Non-pigmented ciliary epithelial cell (primary cell): ENCODE results near the gene PPP1R3E.

Source experiments
- DNase-seq: peaks from one replicate; pipeline ENCODE4 v3.0.0-alpha.2; 2010; ENCODE audit warnings: low read depth

PPP1R3E gene

DNA sequence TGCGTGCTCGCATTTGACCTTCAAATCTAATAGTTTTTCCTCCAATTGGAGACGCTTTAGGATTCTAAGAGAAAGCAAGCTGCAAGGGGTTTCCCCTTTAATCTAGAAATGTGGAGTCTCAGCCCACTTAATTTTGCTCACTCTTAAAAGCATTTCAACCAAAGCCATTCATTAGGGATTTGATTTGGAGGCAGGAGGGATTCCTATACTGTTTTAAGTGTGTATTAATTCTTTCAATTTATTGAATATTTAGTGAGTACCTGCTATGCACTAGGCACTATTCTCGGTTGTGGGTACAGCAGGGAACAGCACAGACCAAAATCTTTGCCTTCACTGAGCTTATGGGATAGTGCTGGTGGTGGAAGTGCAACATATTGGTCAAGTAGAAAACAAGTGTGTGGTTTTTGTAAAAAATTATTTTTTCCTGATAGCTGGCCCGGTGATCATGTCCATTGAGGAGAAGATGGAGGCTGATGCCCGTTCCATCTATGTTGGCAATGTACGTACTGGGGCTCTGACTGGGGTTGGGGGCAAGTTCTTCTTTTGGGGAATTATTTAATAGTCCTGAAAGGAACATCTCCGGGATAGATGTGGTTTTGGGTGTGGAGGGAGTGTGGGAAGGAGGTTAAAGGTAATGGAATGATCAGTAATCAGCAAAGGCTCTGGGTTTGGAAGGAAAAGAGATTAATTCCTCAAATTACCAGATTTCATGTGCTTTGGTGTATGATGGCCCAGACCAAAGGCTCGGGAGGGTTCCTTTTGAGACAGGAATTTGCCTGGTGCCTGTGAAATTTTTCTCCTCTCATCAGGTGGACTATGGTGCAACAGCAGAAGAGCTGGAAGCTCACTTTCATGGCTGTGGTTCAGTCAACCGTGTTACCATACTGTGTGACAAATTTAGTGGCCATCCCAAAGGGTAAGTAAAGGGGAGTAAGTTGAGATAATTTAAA is 20.2 kb upstream of the PPP1R3E start:
- DNase-seq, result no peak

DNA sequence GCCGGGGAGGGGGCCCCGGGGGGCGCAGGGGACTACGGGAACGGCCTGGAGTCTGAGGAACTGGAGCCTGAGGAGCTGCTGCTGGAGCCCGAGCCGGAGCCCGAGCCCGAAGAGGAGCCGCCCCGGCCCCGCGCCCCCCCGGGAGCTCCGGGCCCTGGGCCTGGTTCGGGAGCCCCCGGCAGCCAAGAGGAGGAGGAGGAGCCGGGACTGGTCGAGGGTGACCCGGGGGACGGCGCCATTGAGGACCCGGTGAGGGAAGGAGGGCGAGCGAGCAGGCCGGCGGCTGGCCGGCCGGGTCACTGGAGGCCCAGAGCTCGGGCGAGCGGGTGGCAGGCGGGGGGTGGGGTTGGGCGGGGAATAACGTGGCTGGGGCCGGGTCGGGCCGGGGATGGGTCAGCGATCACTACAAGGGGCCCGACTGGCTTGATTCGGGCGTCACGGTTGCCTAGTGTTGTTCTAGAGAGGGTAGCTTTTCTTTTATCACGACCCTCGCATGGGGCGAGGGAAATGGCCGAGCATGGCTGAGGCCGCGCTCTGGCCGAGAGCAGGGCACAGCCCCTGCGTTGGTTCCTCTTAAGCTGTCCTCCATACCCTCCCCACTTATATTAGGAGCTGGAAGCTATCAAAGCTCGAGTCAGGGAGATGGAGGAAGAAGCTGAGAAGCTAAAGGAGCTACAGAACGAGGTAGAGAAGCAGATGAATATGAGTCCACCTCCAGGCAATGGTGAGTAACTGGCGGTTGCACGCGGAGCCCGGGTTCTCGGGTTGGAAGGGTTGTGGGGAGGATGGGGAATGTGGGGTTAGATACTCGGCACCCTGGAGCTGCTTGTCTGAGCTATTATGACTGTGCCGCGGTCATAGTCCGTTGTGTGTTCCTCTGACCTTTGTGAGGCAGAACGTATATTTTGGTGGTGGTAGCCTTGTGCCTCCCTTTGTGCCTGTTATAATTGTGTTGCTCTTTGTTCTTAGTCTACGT is 19.2 kb upstream of the PPP1R3E start:
- DNase-seq, result no peak

DNA sequence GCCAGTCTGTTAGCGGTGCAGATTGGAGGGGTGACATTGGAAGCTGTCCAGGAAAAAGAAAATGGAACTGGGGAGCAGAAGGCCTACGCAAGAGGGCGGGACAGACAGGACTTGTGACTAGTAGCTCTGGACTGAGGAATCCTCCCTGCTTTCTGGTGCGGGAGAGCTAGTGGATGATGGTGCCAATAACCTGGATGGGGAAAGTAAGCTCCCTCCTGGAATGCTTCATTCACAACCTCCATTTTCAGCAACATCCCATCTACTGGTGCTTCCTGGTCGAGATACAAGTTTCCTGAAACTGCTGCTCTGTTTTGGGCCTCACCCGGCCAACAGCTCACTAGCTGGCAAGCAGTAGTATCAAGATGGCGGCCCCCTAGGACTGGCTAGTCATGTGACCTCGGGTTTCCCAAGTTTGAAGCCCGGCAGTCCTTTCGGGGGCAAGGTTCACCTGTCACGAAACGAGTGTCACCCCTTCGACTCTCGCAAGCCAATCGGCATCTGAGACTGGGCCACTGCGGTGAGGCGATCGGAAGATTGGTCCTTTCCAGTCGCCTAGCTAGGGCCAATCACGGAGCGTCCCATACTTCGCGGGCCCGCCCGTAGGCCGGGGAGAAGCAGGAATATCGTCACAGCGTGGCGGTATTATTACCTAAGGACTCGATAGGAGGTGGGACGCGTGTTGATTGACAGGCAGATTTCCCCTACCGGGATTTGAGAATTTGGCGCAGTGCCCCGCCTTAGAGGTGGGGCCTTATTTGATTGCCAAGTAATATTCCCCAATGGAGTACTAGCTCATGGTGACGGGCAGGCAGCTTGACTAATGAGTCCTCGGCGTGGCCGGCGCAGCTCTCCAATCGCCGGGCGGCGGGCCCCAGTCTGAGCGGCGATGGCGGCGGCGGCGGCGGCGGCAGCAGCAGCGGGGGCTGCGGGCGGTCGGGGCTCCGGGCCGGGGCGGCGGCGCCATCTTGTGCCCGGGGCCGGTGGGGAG is 18.2 kb upstream of the PPP1R3E start, which contains the start of gene PABPN1:
Gene PABPN1 (plus strand): TSS at position 874 of the 988 bp plus-strand sequence. CDS start 13 bp downstream, at position 887.
- peak; percentile 99 for DNase-seq

DNA sequence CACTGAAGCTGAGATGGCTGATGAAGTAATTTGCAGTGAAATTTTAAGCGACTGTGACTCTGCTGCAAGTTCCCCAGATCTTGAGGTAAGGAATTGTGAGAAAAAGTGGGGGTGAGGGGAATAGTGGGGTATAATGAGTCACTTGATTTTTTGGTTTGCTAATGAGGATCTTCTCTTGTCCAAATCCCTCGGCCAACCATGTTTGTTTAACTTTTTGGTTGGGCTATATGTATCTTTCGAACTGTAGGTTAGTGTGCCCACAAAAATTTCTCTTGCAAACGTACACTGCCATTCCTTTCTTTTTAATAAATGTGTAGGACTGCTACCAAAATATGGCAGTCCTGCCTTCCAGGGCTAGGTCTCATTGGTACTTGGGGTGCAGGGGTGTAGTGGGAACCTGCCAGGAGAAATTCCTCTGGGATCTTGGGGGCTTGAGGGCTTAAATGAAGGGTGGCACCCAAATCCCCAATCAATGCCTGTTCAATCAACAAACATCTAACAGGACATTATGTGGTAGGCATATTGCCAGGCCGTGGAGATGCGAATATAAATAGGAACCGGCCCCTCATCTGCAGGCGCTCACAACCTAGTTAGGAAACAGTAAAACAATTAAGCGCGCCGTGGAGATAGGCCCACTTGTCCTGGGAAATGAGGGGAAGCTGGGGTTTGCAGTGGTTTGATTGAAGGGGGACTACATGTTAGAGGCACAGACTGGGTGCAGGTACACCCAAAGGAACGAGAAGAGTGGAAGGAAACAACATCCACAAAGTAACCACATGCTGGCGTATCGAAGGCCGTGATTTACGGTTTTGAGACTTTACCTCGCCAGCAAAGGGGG is 17.3 kb upstream of the PPP1R3E start:
- DNase-seq, result no peak

DNA sequence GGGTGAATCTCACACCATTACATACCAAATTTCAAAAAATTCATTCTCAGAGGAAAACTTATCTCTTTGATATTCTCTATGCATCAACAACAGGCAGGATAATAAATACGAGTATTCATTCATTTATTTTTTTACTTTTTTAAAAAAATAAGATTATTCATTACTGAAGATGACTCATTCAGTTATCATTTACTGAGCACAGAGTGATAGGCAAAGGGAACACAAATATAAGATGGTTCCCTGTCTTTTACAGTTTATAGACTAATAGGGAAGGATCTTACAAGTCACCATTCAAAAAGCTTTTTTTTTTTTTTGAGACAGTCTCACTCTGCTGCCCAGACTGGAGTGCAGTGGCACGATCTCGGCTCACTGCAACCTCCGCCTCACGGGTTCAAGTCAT is 13.6 kb upstream of the PPP1R3E start:
- no peak for DNase-seq

DNA sequence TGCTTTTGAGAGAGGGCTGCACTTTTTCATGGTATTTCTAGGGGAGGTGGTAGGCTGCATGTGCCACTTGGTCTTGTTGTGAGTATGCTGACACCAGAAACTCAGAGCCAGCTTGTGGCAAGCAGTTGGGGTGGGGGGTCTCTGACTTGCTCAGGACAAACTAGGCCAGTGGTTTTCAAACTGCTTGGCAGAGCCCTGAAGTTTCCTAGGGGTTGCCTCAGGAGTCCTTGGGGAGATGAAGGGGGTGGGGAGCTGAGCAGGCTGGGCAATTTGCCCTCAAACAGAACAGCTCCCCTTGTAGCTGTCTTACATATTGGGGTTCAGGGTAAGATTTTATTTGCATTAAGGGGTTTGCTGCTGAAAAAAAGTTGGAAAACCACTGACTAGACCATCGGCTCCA is 7.9 kb upstream of the PPP1R3E start:
- no peak for DNase-seq

DNA sequence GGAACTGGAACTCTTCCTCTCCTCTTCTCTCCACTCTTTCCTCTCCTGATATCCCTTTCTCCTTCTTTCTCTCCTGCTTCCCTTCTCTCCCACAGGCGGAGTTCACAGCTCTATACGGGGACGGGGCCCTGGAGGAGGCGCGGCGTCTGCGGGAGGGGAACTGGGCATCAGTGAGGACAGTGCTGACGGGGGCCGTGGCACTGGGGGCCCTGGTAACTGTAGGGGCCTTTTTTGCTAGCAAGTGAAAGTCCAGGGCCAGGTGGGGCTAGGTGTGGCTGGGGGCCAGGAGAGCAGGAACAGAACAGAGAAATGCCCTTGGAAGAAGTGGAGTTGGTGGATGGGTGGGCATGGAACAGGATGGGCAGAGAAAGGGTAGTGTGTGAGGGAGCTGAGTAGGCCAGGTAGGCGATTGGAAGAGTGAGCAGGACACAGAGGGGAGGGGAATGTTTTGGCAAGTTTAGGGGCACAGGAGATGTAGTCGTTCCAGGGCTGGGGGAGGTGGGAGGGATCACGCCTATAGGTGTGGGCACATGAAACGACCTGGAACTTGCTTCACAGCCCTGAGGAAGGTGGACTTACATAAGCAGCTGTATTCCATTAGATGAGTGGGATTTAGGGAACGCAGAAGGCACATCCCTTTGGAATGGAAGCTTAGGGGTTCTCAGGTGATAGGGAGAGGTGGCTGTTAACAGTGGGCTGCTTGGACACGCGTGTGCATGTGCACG is 6.2 kb upstream of the PPP1R3E start:
- DNase-seq, result no peak

DNA sequence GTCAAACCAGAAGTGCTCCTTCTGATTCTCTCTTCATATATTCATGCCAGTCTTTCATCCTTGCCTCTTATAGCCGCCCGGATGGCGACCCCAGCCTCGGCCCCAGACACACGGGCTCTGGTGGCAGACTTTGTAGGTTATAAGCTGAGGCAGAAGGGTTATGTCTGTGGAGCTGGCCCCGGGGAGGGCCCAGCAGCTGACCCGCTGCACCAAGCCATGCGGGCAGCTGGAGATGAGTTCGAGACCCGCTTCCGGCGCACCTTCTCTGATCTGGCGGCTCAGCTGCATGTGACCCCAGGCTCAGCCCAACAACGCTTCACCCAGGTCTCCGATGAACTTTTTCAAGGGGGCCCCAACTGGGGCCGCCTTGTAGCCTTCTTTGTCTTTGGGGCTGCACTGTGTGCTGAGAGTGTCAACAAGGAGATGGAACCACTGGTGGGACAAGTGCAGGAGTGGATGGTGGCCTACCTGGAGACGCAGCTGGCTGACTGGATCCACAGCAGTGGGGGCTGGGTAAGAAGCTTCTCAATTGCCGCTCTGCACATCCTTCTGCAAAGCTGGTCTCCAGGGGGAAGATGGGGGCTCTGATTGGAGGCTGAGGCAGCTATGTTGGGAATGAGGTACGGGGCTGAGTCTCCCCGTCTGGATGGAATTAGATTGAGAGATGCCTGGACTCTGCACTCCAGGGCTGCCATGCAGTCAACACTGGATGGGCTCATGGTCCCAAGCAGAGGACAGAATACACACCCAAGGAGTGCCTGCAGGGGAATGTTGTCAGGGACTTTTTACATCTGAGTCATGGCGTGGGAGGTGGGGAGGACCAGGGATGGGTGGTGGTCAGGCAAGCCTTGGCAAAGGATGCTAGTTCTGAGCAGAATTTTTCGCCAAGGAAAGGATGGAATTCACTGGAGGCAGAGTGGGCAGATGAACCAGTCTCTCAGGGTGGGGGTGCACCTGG is 5.3 kb upstream of the PPP1R3E start:
- DNase-seq, result no peak

DNA sequence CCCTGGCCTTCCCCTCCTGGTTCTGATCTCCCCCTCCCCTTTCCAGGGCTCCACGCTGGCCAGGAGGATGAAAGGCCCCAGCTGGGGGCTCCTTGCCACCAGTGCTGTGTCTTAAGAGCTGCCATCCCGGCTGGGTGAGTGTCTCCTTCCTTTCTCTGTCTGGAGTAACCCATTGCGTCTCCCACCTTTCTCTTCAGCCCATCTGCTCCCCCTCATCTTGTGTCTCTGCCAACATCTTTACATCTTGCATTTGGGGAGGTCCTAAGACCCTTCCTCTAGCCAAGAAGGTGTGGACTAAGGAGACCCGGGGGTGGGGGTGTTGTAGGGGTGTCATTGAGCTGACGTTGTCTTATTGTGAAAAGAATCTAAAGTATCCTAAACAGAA is 4.5 kb upstream of the PPP1R3E start:
- DNase-seq, result no peak

DNA sequence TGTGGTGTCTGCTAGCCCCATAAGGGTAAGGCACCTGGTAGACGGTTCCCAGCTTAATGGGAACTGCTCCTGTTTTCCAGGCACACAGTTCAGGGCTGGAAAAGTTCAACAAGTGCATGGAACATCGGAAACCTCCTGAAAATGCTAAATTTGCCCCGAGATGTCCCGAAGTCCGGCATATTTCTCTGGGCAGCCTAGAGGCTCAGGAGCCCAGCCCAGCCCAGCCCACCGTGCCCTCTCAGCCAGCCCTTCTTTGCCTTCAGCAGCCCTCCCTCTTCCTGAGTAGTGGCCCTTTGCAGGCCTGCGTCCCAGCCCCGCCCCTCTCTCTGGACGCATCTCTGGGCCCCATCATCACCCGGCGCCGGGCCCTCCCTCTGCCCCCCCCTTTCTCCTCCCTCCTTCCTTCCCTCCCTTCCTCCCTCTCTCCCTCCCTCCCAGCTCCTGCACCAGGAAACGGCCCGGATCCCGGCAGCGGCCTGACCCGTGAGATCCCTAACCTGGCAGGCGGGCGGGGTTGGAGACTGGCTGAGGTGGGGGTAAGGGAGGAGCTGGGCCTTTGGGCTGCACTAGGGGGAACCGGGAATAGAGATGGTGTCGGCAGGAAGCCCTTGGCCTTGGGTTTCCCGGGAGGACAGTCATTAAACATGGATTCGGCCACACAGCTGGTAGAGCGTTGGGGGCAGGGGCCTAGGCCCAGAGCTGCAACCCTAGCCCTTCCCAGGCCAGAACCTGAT is 3.9 kb upstream of the PPP1R3E start, which contains the start of gene BCL2L2:
Gene BCL2L2 (plus strand): TSS at position 422 of the 734 bp plus-strand sequence. CDS start 935 bp downstream, outside the sequence.
- no peak for DNase-seq

DNA sequence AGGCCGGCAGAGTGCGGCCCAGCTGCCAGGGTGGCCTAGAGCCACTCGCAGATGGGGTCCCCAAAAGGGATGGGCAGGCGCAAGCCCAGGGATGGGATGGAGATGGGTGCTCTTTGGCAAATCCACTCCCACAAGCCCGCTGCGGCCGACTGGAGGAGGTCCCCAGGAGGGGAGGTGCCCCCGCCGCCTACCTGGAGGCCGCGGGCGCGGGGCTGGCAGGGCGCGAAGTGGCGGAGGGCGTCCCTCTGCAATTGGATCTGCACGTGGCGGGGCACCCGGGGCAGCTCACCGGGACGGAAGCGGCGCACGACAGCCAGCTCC is 730 bp downstream of the PPP1R3E start:
- DNase-seq, result no peak

DNA sequence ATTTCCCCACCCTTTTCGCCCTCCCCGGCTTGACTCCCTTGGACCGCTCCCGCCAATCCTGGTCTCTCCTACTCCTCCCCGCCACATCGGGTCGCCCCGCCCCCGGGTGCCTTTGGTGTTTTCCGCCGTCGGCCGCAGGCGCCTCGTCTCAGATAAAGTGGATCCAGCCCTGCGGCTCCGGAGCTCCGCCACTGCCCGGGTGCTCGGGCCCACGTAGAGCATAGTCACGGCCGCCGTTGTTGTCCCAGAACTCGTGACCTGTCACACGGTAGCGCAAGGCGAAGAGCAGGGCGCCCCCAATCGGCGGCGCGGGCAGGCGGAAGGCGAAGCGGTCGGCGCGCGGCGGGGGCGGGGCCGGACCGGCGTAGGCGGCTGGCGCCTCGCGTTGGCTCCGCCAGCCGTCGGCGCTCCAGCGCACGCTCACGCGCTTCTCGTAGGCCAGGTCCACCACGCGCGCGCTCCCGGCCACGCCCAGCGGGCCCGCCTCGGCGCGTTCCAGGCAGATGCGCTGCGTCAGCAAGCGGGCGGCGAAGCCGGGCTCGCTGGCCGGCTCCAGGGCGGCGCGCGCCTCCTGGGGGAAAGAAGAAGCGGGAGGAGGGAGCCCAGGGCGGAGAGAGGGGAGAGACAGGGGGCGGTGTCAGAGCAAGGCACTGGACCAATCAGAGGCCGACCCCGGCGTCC is 1.2 kb downstream of the PPP1R3E start:
- peak; percentile 88 for DNase-seq

DNA sequence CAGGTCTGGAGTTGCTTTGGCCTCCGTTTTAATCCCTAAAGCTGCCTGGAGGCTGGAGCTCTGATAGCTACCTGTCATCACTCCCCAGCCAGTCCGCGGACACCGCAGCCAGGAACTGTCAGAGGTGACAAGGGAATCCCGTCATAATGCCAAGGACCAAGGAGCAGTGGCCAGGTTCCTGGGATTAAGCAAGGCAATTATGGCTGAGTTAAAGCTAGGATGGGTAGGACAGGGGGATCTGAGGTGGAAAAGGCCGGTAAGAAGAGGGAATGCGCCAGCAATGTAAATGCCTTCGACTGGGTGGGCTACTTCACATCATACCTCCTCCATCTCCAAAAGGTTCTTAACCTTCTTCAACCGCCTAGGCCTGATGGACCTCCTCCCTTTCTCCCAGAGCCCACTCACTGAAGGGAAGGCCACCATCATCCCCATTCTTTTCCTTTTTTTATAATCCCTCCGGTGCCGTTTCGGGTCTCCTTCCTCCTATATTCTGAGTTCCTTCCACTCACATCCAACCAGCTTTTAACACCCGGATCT is 1.9 kb downstream of the PPP1R3E start:
- DNase-seq, result no peak

DNA sequence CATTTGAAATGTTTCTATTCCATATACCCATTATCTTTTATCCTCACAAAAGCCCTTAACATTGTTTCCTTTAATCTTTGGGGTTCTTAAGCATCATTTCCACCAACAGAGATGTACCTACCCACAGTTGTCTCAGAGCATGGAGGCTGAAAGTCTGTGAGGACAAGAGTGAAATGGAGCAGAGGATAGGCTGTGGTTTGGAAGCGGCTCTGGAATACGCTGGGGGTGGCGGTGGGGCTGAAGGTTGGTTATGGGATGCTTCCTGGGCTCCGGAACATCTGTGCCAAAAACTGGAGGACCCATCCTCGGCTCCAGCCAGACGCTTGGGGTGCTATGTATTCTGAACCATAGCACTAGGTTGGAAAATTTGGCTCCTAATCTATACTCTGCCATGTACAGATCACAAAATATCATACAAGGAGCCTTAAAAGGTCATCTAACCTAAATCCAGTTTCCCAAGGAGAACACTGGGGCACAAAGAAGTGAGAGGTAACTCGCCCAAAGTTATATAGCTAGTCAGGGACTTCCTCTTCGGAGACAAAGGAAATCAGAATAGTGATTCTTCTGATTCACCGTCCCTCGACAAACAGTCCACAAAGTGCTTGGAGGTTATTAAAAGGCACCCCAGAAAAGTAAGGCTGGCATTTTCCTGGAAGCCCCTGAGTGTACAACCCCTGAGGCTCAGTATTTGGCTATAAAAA is 2.5 kb downstream of the PPP1R3E start:
- DNase-seq, result no peak

DNA sequence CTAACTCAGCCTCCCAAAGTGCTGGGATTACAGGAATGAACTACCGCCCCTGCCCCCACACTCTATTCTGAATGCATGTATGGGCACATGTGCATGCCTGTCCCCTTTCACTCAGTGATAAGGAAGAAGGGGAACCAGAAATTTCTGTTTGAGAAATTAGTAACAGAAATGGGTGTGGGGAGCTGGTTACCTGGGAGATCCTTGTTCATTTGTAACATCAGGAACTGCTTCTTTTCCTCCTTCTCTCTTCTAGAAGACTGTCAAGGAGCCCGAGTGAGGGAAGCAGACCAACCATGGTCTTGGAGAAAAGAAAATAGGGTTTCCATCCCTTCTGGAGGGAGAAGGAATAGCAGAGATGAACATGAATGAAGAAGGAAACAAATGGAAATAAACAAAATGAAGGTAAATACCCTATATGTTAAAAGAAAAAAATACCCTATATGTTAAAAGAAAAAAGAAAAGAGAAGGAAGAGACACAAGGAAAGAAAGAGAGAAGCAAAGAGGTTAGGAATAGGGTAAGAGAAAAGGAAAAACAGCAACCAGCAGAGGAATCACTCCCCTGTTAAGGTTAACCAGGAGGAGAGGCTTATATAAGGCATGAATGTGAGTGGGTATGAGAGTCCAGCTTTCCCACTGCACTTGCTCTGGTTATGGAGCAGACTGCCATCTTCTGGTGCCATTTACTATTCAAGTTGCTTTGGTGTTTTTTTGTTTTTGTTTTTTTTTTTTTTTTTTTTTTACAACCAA is 3.3 kb downstream of the PPP1R3E start:
- no peak for DNase-seq
